OCI-LY7 (cell line): Measurements from ENCODE around the gene F2. TPM values are rescaled to one million over a fixed set of nuclear protein-coding genes. Genes with fewer than 3 reads are reported as not detected.

ENCODE experiments used
- BruUV-seq: library from RNA; stranded (reverse); fragments of 400-500 nt; replicated peaks from 2 replicates; lab custom pipeline; 2021; lab: Mats Ljungman, UMichigan
- CTCF ChIA-PET: fragments of 300-600 bp; sonication (Branson Sonifier 250); formaldehyde crosslinking; loops from one replicate; lab custom pipeline; 2022; ENCODE audit warnings: antibody characterized with exemption; ENCODE audit not compliant: unreplicated experiment; lab: Charles Lee
- POLR2A ChIA-PET: fragments of 300-600 bp; sonication (Branson Sonifier 250); formaldehyde crosslinking; loops from one replicate; lab custom pipeline; 2022; ENCODE audit warnings: antibody characterized with exemption; lab: Charles Lee
- DNase-seq: peaks from one replicate; pipeline ENCODE4 v3.0.0-alpha.2; 2015; ENCODE audit warnings: low spot score
- H2AFZ ChIP-seq: fragments of 200-600 bp; sonication (generic), shearing (Covaris generic); 2 replicates; pipeline ENCODE4 v1.6.1; 2014; ENCODE audit warnings: mild to moderate bottlenecking, antibody characterized with exemption, low read length, moderate library complexity
- H3K27ac ChIP-seq: fragments of 200-600 bp; sonication (generic); 2 replicates; pipeline ENCODE4 v1.5.1; 2014; ENCODE audit warnings: mixed run types, low read depth, mild to moderate bottlenecking, moderate library complexity, low read length, inconsistent platforms; ENCODE audit not compliant: poor library complexity, severe bottlenecking
- H3K36me3 ChIP-seq: fragments of 200-600 bp; sonication (generic); 2 replicates; pipeline ENCODE4 v1.6.1; 2014; ENCODE audit warnings: mild to moderate bottlenecking, antibody characterized with exemption, low read length, moderate library complexity, mixed read lengths; ENCODE audit not compliant: insufficient read depth
- H3K4me1 ChIP-seq: fragments of 200-600 bp; sonication (generic); 2 replicates; pipeline ENCODE4 v1.5.1; 2014; ENCODE audit warnings: mild to moderate bottlenecking, low read length; ENCODE audit not compliant: insufficient read depth, poor library complexity, severe bottlenecking
- H3K4me2 ChIP-seq: fragments of 200-600 bp; sonication (generic); 2 replicates; pipeline ENCODE4 v1.6.1; 2014; ENCODE audit warnings: mild to moderate bottlenecking, low read length
- H3K4me3 ChIP-seq: fragments of 200-600 bp; sonication (generic); 2 replicates; pipeline ENCODE4 v1.5.1; 2014; ENCODE audit warnings: mild to moderate bottlenecking, low read depth, low read length; ENCODE audit not compliant: poor library complexity, severe bottlenecking
- H3K79me2 ChIP-seq: fragments of 200-600 bp; sonication (generic); 2 replicates; pipeline ENCODE4 v1.6.1; 2016; ENCODE audit warnings: low read depth, mild to moderate bottlenecking, low read length, moderate library complexity, mixed read lengths; ENCODE audit not compliant: insufficient read depth
- H3K9me2 ChIP-seq: fragments of 200-600 bp; sonication (generic); 2 replicates; pipeline ENCODE4 v1.6.1; 2016; ENCODE audit warnings: mild to moderate bottlenecking, low read length, mixed read lengths; ENCODE audit not compliant: insufficient read depth
- H3K9me3 ChIP-seq: fragments of 200-600 bp; sonication (generic); 2 replicates; pipeline ENCODE4 v1.6.1; 2014; ENCODE audit warnings: mild to moderate bottlenecking, mixed run types, low read length, mixed read lengths
- H4K20me1 ChIP-seq: fragments of 200-600 bp; sonication (generic); 2 replicates; pipeline ENCODE4 v1.6.1; 2014; ENCODE audit warnings: mild to moderate bottlenecking, antibody characterized with exemption, low read length, moderate library complexity, mixed read lengths; ENCODE audit not compliant: insufficient read depth
- CTCF ChIP-seq: fragments of 200-600 bp; sonication (generic); conservative IDR thresholded peaks from 2 replicates; pipeline ENCODE4 v1.5.1; 2014; ENCODE audit warnings: mild to moderate bottlenecking, antibody characterized with exemption, low read length, moderate library complexity, mixed read lengths
- EZH2phosphoT487 ChIP-seq: fragments of 200-600 bp; sonication (generic); IDR thresholded peaks from 2 replicates; pipeline ENCODE4 v1.6.1; 2018; ENCODE audit warnings: low read depth, borderline replicate concordance, mild to moderate bottlenecking, mixed run types, antibody characterized with exemption, low read length, moderate library complexity, mixed read lengths
- intact Hi-C: fragments of 100-400 bp; cut with micrococcal nuclease; formaldehyde crosslinking; loops from one replicate; pipeline ENCODE4 v1.10.0; 2022; ENCODE audit not compliant: unreplicated experiment
- total RNA-seq, 2 experiments: library from RNA; depleted of rRNA in 1 of 2; stranded (reverse); fragments of >200 nt in 1 of 2; shearing (Covaris generic) in 1 of 2; gene quantifications; 2 replicates each; pipeline ENCODE4 v1.2.3, GENCODE V29; 2014 to 2022

Gene F2
- total RNA-seq, 2 experiments from 2014 or later, result 0.48 TPM; not detected in 1

- Histone ChIP-seq H3K9me2 (no peaks in the 10 kb centered on the region), H3K79me2 (no peaks in the 10 kb centered on the region), H2AFZ (no peak overlapping the region), H3K9me3 (no peaks in the 10 kb centered on the region), H4K20me1 (no peaks in the 10 kb centered on the region), H3K27ac (peak overlapping the region; percentile 10), H3K4me1 (peaks cover 16% of the 10 kb centered on the region), H3K4me3 (no peak overlapping the region), H3K4me2 (no peak overlapping the region), H3K36me3 (peaks cover 55% of the 10 kb centered on the region)
- ChIA-PET CTCF (no interaction called here), POLR2A (interaction anchor here (0.5 to 1.1 kb wide), 3 partner anchors 21 to 1045 kb away, joined by 3 read pairs; no protein-coding TSS in a partner anchor)
- BruUV-seq, result no TSS peak
- DNase-seq, result peak; percentile 50
- intact Hi-C loops, result no loop called here
- TF ChIP-seq CTCF, result no peak
- no peak for TF ChIP-seq EZH2phosphoT487
These were observed 44.3 kb upstream of the F2 start for GRCh38 chr11:46674463-46675287.

GRCh38 chr11:46675288-46675851 lies 43.6 kb upstream of the F2 start:
- Histone ChIP-seq H3K9me3 (no peaks in the 10 kb centered on the region), H2AFZ (no peak overlapping the region), H4K20me1 (no peaks in the 10 kb centered on the region), H3K4me1 (peaks cover 16% of the 10 kb centered on the region), H3K79me2 (no peaks in the 10 kb centered on the region), H3K4me2 (no peak overlapping the region), H3K27ac (no peak overlapping the region), H3K4me3 (no peak overlapping the region), H3K9me2 (no peaks in the 10 kb centered on the region), H3K36me3 (peaks cover 53% of the 10 kb centered on the region)
- no peak for DNase-seq
- TF ChIP-seq CTCF (no peak), EZH2phosphoT487 (no peak)
- CTCF ChIA-PET, result no interaction called here
- intact Hi-C loops, result no loop called here
- POLR2A ChIA-PET, result interaction anchor here (0.5 to 0.8 kb wide), 2 partner anchors 16 to 1044 kb away, joined by 3 read pairs; no protein-coding TSS in a partner anchor
- BruUV-seq, result no TSS peak
